ENCODE measurements around the gene ENTPD6. TPM values are rescaled to one million over a fixed set of nuclear protein-coding genes. Genes with fewer than 3 reads are reported as not detected.

Gene ENTPD6
- total RNA-seq, 1 experiment from 2014 or later: 56.3 TPM

DNA sequence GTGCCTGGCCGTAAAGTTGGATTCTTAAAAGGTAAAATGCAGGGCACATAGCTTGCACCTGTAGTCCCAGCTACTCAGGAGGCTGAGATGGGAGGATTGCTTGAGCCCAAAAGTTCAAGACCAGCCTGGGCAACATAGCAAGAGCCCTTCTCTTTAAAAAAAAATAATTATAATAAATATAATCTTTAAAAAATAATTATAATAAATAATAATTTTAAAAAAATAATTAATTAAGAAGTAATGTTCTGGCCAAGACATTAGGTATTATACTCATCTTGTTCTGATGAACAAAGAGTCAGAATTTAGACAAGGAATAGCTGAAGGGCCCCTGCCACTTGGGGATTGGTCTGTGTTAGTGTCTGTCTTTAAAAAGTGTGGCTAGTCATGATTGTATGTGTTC is 13.9 kb downstream of the ENTPD6 start:
- H3K4me1 Mint-ChIP-seq (ENCODE audit: low read depth, unreplicated experiment): no peaks in the 10 kb centered on the region
- no peak for DNase-seq
- TF ChIP-seq, protein P1, sequence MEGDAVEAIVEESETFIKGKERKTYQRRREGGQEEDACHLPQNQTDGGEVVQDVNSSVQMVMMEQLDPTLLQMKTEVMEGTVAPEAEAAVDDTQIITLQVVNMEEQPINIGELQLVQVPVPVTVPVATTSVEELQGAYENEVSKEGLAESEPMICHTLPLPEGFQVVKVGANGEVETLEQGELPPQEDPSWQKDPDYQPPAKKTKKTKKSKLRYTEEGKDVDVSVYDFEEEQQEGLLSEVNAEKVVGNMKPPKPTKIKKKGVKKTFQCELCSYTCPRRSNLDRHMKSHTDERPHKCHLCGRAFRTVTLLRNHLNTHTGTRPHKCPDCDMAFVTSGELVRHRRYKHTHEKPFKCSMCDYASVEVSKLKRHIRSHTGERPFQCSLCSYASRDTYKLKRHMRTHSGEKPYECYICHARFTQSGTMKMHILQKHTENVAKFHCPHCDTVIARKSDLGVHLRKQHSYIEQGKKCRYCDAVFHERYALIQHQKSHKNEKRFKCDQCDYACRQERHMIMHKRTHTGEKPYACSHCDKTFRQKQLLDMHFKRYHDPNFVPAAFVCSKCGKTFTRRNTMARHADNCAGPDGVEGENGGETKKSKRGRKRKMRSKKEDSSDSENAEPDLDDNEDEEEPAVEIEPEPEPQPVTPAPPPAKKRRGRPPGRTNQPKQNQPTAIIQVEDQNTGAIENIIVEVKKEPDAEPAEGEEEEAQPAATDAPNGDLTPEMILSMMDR (IDR thresholded peaks at IDR 0.05; ENCODE audit: unreplicated experiment): no peak
- H3K36me3 Mint-ChIP-seq (ENCODE audit: insufficient read depth, unreplicated experiment): no peaks in the 10 kb centered on the region
- no TSS peak for BruUV-seq (replicated peaks)
- H3K4me3 Mint-ChIP-seq (ENCODE audit: low read depth, unreplicated experiment): no peak overlapping the region
- intact Hi-C loops (cut with micrococcal nuclease; ENCODE audit: unreplicated experiment): no loop called here
- no peaks in the 10 kb centered on the region for H3K27me3 Mint-ChIP-seq (ENCODE audit: unreplicated experiment)
- H3K27ac Mint-ChIP-seq (ENCODE audit: unreplicated experiment): no peak overlapping the region
- CTCF ChIA-PET: no interaction called here
- H3K9me3 Mint-ChIP-seq (ENCODE audit: low read depth, unreplicated experiment): no peaks in the 10 kb centered on the region

DNA sequence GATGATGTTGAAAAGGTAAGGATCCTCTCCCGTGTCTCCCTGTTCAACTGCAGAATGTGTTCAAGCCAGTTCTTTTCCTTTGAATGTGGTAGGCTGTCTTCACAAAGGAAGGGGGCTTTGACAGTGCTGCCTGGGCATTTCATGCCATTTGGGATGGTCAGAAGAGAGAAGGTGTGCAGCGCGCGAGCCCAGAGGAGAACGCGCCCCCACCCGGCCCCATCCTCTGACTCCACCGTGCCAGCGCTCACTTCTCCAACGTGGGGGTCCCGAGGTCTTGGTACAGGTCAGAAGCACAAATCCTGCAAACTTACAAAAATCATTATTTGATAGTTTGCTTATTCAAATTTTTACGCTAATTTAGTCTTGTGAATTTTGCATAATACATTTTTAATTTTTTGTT is 14.4 kb downstream of the ENTPD6 start:
- no TSS peak for BruUV-seq (replicated peaks)
- TF ChIP-seq, protein P1 (IDR thresholded peaks at IDR 0.05; ENCODE audit: unreplicated experiment): no peak
- Mint-ChIP-seq H3K27me3 (ENCODE audit: unreplicated experiment) (no peaks in the 10 kb centered on the region), H3K4me3 (ENCODE audit: low read depth, unreplicated experiment) (no peak overlapping the region), H3K36me3 (ENCODE audit: insufficient read depth, unreplicated experiment) (no peaks in the 10 kb centered on the region), H3K4me1 (ENCODE audit: low read depth, unreplicated experiment) (no peaks in the 10 kb centered on the region), H3K27ac (ENCODE audit: unreplicated experiment) (no peak overlapping the region), H3K9me3 (ENCODE audit: low read depth, unreplicated experiment) (no peaks in the 10 kb centered on the region)
- CTCF ChIA-PET: no interaction called here
- intact Hi-C loops (cut with micrococcal nuclease; ENCODE audit: unreplicated experiment): no loop called here
- no peak for DNase-seq

DNA sequence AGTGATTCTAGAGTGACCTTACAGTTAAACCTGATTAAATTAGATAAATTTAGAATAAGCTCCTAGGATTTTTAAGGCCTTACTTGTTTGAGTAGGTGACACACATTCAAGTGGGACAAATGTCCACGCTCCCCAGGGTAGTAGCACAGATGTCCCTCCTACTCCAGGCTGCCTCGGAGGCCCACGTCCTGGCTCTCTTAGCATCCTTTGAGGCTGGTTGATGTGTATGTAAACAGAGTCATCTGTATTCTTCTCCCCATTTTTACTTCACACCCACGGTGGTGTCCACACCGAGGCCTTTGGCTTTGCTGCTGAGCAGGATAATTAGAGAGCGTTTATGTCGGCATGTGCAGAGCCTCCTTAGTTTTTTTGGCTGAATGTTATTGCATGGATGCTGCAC is 15.8 kb downstream of the ENTPD6 start:
- no peak overlapping the region for H3K27ac Mint-ChIP-seq (ENCODE audit: unreplicated experiment)
- no peaks in the 10 kb centered on the region for H3K9me3 Mint-ChIP-seq (ENCODE audit: low read depth, unreplicated experiment)
- intact Hi-C loops (cut with micrococcal nuclease; ENCODE audit: unreplicated experiment): no loop called here
- no peaks in the 10 kb centered on the region for H3K4me1 Mint-ChIP-seq (ENCODE audit: low read depth, unreplicated experiment)
- H3K4me3 Mint-ChIP-seq (ENCODE audit: low read depth, unreplicated experiment): no peak overlapping the region
- DNase-seq: no peak
- no peaks in the 10 kb centered on the region for H3K36me3 Mint-ChIP-seq (ENCODE audit: insufficient read depth, unreplicated experiment)
- BruUV-seq (replicated peaks): no TSS peak
- CTCF ChIA-PET: no interaction called here
- H3K27me3 Mint-ChIP-seq (ENCODE audit: unreplicated experiment): no peaks in the 10 kb centered on the region
- TF ChIP-seq, protein P1 (IDR thresholded peaks at IDR 0.05; ENCODE audit: unreplicated experiment): no peak

DNA sequence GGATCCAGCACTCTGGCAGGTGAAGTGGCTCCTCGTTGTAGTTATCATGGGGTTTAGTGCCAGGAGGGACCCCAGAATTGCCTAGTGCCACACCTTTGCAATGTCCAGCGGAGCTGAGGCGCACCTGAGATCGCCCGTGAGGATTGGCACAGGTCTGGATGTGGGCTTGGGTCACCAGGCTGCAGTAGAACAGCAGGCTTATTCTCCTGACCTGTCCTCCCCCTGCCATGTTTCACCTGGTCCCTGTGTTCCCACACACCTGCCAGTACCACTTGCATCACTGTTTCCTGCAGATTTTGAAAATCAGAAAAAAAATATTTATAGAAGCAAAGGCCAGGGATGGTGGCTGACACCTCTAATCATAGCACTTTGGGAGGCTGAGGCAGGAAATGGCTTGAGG is 16.7 kb downstream of the ENTPD6 start:
- Mint-ChIP-seq H3K4me1 (ENCODE audit: low read depth, unreplicated experiment) (no peaks in the 10 kb centered on the region), H3K4me3 (ENCODE audit: low read depth, unreplicated experiment) (no peak overlapping the region), H3K27ac (ENCODE audit: unreplicated experiment) (no peak overlapping the region), H3K9me3 (ENCODE audit: low read depth, unreplicated experiment) (no peaks in the 10 kb centered on the region), H3K27me3 (ENCODE audit: unreplicated experiment) (no peaks in the 10 kb centered on the region), H3K36me3 (ENCODE audit: insufficient read depth, unreplicated experiment) (no peaks in the 10 kb centered on the region)
- CTCF ChIA-PET: no interaction called here
- no peak for DNase-seq
- TF ChIP-seq, protein P1 (IDR thresholded peaks at IDR 0.05; ENCODE audit: unreplicated experiment): no peak
- BruUV-seq (replicated peaks): no TSS peak
- intact Hi-C loops (cut with micrococcal nuclease; ENCODE audit: unreplicated experiment): no loop called here
